Activated T-helper 1 cell treated with Interleukin-2 at 50 U/mL for 16 hours (primary cell): ENCODE measurements around the gene DAPK1.
"Not testable (repeated sequence)": the region's sequence is repeated elsewhere in the genome, so short reads cannot be mapped to it uniquely, and the experiment has no call there.

Source experiments
- DNase-seq: peaks from one replicate; pipeline ENCODE4 v3.0.0-alpha.2; 2020; ENCODE audit warnings: low read depth

The DAPK1 gene

DNA sequence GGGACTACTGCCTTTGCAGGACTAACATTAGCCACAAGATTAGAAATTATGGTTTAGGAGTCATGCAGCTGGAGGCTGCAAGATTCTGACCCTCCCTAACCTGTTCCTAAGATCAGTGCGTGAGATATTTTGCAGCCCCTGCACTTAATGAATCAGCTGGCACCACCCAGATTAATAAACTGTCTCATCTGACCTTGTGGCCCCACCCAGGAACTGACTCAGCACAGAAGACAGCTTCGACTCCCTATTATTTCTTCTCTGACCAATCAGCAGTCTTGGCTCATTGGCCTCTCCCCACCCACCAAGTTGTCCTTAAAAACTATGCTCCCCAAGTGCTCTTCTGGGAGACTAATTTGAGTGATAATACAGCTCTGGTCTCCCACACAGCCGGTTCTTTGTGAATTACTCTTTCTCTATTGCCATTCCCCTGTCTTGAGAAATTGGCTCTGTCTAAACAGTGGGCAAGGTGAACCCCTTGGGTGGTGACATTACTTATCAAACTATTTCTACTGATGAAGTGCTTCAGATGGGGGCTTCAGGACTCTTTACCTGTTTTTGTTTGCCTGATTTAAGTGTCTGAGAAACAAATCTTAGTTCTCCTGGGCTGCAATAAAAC is 245.3 kb downstream of the DAPK1 start:
- no peak for DNase-seq

DNA sequence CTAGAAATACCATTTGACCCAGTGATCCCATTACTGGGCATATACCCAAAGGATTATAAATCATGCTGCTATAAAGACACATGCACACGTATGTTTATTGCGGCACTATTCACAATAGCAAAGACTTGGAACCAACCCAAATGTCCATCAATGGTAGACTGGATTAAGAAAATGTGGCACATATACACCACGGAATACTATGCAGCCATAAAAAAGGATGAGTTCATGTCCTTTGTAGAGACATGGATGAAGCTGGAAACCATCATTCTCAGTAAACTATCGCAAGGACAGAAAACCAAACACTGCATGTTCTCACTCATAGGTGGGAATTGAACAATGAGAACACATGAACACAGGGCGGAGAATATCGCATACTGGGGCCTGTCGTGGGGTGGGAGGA is 246.6 kb downstream of the DAPK1 start:
- DNase-seq = not testable (repeated sequence)

DNA sequence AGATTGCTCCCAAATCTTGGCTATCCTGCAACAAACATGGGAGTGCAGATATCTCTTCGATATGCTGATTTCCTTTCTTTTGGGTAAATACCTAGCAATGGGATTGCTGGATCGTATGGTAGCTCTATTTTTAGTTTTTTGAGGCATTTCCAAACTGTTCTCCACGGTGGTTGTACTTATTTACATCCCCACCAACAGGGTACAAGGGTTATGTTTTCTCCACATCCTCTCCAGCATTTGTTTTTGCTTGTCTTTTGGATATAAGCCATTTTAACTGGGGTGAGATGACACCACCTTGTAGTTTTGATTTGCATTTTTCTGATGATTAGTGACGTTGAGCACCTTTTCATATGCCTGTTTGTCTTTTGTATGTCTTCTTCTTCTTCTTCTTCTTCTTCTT is 248.5 kb downstream of the DAPK1 start:
- no peak for DNase-seq

DNA sequence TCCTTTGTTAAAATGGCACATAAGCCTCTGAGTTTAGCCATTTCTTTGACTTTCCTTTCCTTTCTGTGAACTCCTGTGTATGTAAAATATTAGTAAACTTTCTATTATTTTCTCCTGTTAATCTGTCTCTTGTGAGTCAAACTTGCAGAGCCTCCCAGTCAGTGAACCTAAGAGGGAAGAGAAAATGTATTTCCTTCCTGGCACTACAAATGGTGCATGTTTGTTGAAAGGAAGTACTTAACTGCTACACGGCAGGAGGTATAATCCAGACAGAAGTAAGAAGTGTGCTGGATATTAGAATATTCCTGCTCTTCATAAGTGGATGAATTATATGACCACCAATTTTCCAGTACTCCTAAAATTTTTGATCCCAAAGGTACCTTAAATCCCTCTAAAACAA is 251.2 kb downstream of the DAPK1 start:
- DNase-seq = no peak

DNA sequence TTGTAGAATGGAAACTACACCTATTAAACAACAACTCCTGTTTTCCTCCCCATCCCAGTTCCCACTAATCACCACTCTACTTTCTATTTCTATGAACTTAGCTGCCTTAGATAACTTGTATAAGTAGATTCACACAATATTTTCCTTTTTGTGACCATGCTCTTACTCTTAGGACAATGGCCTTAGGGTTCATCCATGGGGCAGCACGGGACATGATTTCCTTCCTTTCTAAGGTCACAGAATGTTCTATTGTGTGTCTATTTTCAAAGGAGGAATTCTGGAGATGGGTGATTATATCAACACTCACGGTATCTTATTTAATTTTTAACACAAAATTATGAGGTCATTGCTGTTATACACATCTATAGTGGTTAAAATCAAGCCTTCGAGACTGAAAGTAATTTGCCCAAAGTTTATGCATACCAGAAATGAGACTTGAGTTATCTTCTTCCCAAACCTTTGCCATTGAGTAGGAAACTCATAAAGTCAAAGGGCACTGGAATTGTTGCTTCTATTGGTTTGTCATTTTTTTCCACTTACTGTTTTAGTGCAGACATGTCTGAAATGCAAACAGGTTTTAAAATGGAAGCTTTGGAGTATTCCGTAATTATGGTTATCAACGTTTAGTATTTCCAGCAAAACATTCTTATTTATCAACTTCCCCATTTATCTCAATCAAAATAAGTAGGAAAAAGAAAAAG is 251.8 kb downstream of the DAPK1 start:
- DNase-seq = no peak

DNA sequence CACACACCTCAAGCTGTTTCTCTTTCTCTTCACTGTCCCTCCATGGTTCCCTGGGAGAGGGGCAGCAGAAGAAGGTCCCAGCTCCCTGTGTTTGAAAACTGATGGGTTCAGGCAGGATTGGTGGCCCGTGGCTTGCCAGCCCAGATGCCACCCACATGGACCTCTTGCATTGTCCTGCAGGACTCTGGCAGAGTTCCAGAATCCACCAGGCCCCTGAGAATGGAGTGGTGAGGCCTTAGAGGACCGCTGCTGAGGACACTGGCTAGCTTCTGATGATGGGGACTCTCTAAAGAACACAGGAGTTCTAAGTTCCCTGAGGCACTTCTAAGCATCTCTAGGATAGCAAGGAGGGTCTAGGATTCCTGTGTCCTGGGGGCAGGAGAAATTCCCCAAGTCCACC is 253.1 kb downstream of the DAPK1 start:
- no peak for DNase-seq

DNA sequence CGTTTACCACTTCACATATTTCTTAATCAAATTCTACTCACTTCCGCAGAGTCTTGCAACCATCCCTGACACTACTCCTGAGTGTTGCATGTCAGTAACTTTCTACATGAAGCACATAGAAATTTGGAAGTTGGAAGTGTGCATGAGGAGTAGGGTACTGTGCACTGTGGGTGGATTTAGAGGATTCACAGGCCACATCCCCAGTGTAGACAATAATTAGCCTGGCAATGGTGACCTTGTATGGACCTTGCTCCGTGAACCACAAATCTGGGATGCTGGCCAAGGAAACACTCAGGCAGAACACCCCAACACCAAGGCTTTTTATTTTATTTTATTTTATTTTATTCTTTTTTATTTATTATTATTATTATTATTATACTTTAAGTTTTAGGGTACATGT is 253.8 kb downstream of the DAPK1 start:
- DNase-seq = no peak

DNA sequence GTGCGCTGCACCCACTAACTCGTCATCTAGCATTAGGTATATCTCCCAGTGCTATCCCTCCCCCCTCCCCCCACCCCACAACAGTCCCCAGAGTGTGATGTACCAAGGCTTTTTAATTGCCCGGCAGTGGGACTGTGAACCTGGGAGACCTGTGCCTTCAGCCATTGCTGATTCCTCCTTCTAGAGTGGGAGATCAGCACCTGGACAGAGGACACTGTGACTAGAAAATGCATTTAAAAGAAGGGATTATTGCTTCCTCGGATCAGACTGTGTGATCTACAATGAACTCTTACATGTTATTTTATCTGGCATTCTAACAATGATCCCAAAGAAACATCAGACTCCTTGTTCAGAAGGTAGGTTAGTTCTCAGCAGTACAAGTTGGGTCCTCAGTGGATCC is 254.2 kb downstream of the DAPK1 start:
- DNase-seq = no peak

DNA sequence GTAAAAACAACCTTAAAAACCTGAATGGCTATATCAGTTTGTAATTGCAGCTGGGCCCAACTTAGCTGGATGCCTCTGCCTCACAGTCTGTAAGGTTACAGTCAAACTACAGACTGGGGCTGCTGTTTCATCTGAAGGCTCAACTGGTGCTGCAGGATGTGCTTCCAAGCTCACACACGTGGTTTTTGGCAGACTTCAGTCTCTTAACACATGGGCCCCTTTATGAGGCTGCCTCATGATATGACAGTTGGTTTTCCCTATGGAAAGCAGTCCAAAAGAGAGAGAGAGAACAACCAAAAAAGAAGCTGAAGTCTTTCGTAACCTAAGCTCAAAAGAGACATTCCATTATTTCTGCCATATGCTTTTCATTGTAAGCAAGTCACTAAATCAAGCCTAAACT is 255.6 kb downstream of the DAPK1 start:
- DNase-seq = no peak
